HCT116 (cell line): ENCODE measurements around the gene PSMD2. TPM values are rescaled to one million over a fixed set of nuclear protein-coding genes. Genes with fewer than 3 reads are reported as not detected.

Experiments
- ATAC-seq: fragments of 200-7000 bp; cut with Tn5 transposase; 2 replicates; pipeline ENCODE4 v1.9.1; 2020; ENCODE audit warnings: mild to moderate bottlenecking, moderate library complexity
- Bru-seq: library from RNA; stranded (reverse); fragments of 400-500 nt; gene quantifications from one replicate; lab custom pipeline; 2021; lab: Mats Ljungman, UMichigan
- BruChase-seq, 2 experiments: library from RNA; stranded (reverse); fragments of 400-500 nt; gene quantifications; one replicate each; lab custom pipeline; 2021; lab: Mats Ljungman, UMichigan
- BruUV-seq: library from RNA; stranded (reverse); fragments of 400-500 nt; replicated peaks from 2 replicates; lab custom pipeline; 2021; lab: Mats Ljungman, UMichigan
- CTCF ChIA-PET: fragments of 300-600 bp; sonication (Branson Sonifier 250); formaldehyde crosslinking; loops from one replicate; lab custom pipeline; 2021; ENCODE audit warnings: antibody characterized with exemption; lab: Charles Lee
- POLR2A ChIA-PET: fragments of 300-600, 350-600 bp; sonication (Branson Sonifier 250); formaldehyde crosslinking; loops from one replicate; lab custom pipeline; 2021; ENCODE audit warnings: antibody characterized with exemption; lab: Charles Lee
- RAD21 ChIA-PET, 2 experiments: fragments of 300-600 bp; sonication (Branson Sonifier 250); formaldehyde crosslinking; loops; one replicate each; lab custom pipeline; 2023; ENCODE audit warnings: low total read pairs in 2 of 2; ENCODE audit not compliant: uncharacterized antibody in 2 of 2, unreplicated experiment in 2 of 2, low non-redundant PET in 1 of 2; lab: Charles Lee
- DNase-seq: peaks from one replicate; pipeline ENCODE4 v3.0.0-alpha.2; 2010; ENCODE audit warnings: low read depth, low spot score
- H2AFZ ChIP-seq: fragments of 200-600 bp; shearing (Covaris generic), sonication (generic); 2 replicates; pipeline ENCODE4 v1.6.1; 2017; ENCODE audit warnings: low read depth, mixed run types, mixed read lengths, antibody characterized with exemption, low read length; ENCODE audit not compliant: poor library complexity, severe bottlenecking
- H3K27ac ChIP-seq: 2 replicates; pipeline ENCODE4 v1.5.1; 2012; ENCODE audit warnings: low read depth, low read length
- H3K27me3 ChIP-seq: fragments of 200-600 bp; sonication (generic); 2 replicates; pipeline ENCODE4 v1.6.1; 2016; ENCODE audit warnings: mixed run types, low read length, mixed read lengths; ENCODE audit not compliant: insufficient read depth
- H3K36me3 ChIP-seq, 2 experiments: fragments of 200-500 bp in 1 of 2; fragments of 200-600 bp in 1 of 2; sonication (Bioruptor generic) in 1 of 2; sonication (generic) in 1 of 2; 2 replicates each; pipeline versions ENCODE4 v1.5.1 to v1.6.1; 2014 to 2016; ENCODE audit warnings: low read length in 2 of 2, inconsistent platforms in 1 of 2, mixed read lengths in 1 of 2, mixed run types in 1 of 2; ENCODE audit not compliant: insufficient read depth in 2 of 2, control insufficient read depth in 1 of 2
- H3K4me1 ChIP-seq, 2 experiments: fragments of 200-600 bp in 1 of 2; sonication (generic) in 1 of 2; 2 replicates each; pipeline versions ENCODE4 v1.5.1 to v1.6.1; 2012 to 2017; ENCODE audit warnings: low read length in 2 of 2, inconsistent platforms in 1 of 2, mild to moderate bottlenecking in 1 of 2, mixed read lengths in 1 of 2, mixed run types in 1 of 2, moderate library complexity in 1 of 2; ENCODE audit not compliant: insufficient read depth in 2 of 2, control insufficient read depth in 1 of 2
- H3K4me2 ChIP-seq: fragments of 200-600 bp; sonication (generic); 2 replicates; pipeline ENCODE4 v1.6.1; 2017; ENCODE audit warnings: mixed run types, low read length, mixed read lengths
- H3K4me3 ChIP-seq, 2 experiments: fragments of 200-600 bp in 1 of 2; sonication (generic) in 1 of 2; replicated peaks in 1 of 2; 2 replicates each; pipeline ENCODE4 v1.5.1; 2011 to 2016; ENCODE audit warnings: low read length in 2 of 2, control low read depth in 1 of 2, low read depth in 1 of 2, mild to moderate bottlenecking in 1 of 2, mixed read lengths in 1 of 2, mixed run types in 1 of 2
- H3K79me2 ChIP-seq: fragments of 200-600 bp; sonication (generic); 2 replicates; pipeline ENCODE4 v1.6.1; 2017; ENCODE audit warnings: mild to moderate bottlenecking, mixed run types, low read length, moderate library complexity, mixed read lengths; ENCODE audit not compliant: insufficient read depth
- H3K9ac ChIP-seq: fragments of 200-600 bp; sonication (generic); 2 replicates; pipeline ENCODE4 v1.6.1; 2016; ENCODE audit warnings: low read length, mixed read lengths
- H3K9me2 ChIP-seq: fragments of 200-600 bp; sonication (generic), shearing (Covaris generic); 2 replicates; pipeline ENCODE4 v1.6.1; 2017; ENCODE audit warnings: mixed run types, mild to moderate bottlenecking, moderate library complexity; ENCODE audit not compliant: insufficient read depth
- H3K9me3 ChIP-seq, 2 experiments: fragments of 200-500 bp in 1 of 2; fragments of 200-600 bp in 1 of 2; sonication (Bioruptor generic) in 1 of 2; sonication (generic) in 1 of 2; 2 replicates each; pipeline ENCODE4 v1.6.1; 2014 to 2017; ENCODE audit warnings: low read length in 2 of 2, mixed read lengths in 2 of 2, inconsistent platforms in 1 of 2, low read depth in 1 of 2, mild to moderate bottlenecking in 1 of 2, mixed run types in 1 of 2, moderate library complexity in 1 of 2; ENCODE audit not compliant: control insufficient read depth in 1 of 2, insufficient read depth in 1 of 2
- H4K20me1 ChIP-seq: fragments of 200-600 bp; sonication (generic), shearing (Covaris generic); 2 replicates; pipeline ENCODE4 v1.6.1; 2017; ENCODE audit warnings: mixed run types, mild to moderate bottlenecking, moderate library complexity; ENCODE audit not compliant: insufficient read depth
- CBX3 ChIP-seq: IDR thresholded peaks from 2 replicates; pipeline ENCODE4 v1.6.1; 2012; ENCODE audit warnings: low read depth
- CEBPB ChIP-seq: IDR thresholded peaks from 2 replicates; pipeline ENCODE4 v1.6.1; 2012; ENCODE audit warnings: low read depth
- CTCF ChIP-seq, 3 experiments: fragments of 200-600 bp in 1 of 3; sonication (generic) in 1 of 3; IDR thresholded peaks in 2 of 3; conservative IDR thresholded peaks in 1 of 3; 2 replicates each; pipeline ENCODE4 v1.5.1; 2012 to 2017; ENCODE audit warnings: low read depth in 2 of 3, low read length in 2 of 3, antibody characterized with exemption in 1 of 3, borderline replicate concordance in 1 of 3, control low read depth in 1 of 3, mild to moderate bottlenecking in 1 of 3, mixed read lengths in 1 of 3, mixed run types in 1 of 3, moderate library complexity in 1 of 3; ENCODE audit not compliant: insufficient read depth in 1 of 3
- EGR1 ChIP-seq: IDR thresholded peaks from 2 replicates; pipeline ENCODE4 v1.6.1; 2012; ENCODE audit warnings: low read depth
- EZH2 ChIP-seq: fragments of 200-600 bp; sonication (generic); IDR thresholded peaks from 2 replicates; pipeline ENCODE4 v1.6.1; 2017; ENCODE audit warnings: antibody characterized with exemption, mixed run types
- EZH2phosphoT487 ChIP-seq: fragments of 200-600 bp; IDR thresholded peaks from 2 replicates; pipeline ENCODE4 v1.6.1; 2018; ENCODE audit warnings: antibody characterized with exemption, borderline replicate concordance
- FOSL1 ChIP-seq: IDR thresholded peaks from 2 replicates; pipeline ENCODE4 v1.6.1; 2012; ENCODE audit warnings: low read depth
- JUND ChIP-seq: IDR thresholded peaks from 2 replicates; pipeline ENCODE4 v1.6.1; 2012
- MAX ChIP-seq: IDR thresholded peaks from 2 replicates; pipeline ENCODE4 v1.6.1; 2012
- POLR2A ChIP-seq: IDR thresholded peaks from 2 replicates; pipeline ENCODE4 v1.7.0; 2011; ENCODE audit warnings: borderline replicate concordance; ENCODE audit not compliant: insufficient read depth, insufficient read length; ENCODE audit errors: extremely low read depth
- POLR2AphosphoS5 ChIP-seq: IDR thresholded peaks from 2 replicates; pipeline ENCODE4 v1.6.1; 2011; ENCODE audit warnings: mild to moderate bottlenecking, low read depth, low read length, moderate library complexity
- REST ChIP-seq: IDR thresholded peaks from 2 replicates; pipeline ENCODE4 v1.6.1; 2012; ENCODE audit warnings: low read depth
- SIN3A ChIP-seq: IDR thresholded peaks from 2 replicates; pipeline ENCODE4 v1.6.1; 2012; ENCODE audit warnings: low read depth
- SP1 ChIP-seq: IDR thresholded peaks from 2 replicates; pipeline ENCODE4 v1.6.1; 2012; ENCODE audit warnings: low read depth
- TCF7L2 ChIP-seq: IDR thresholded peaks from 2 replicates; pipeline ENCODE4 v1.7.0; 2011; ENCODE audit warnings: borderline replicate concordance, inconsistent platforms; ENCODE audit not compliant: insufficient read depth, insufficient read length; ENCODE audit errors: extremely low read depth
- ZBTB33 ChIP-seq: IDR thresholded peaks from 2 replicates; pipeline ENCODE4 v1.6.1; 2011; ENCODE audit warnings: mild to moderate bottlenecking, low read length, moderate library complexity; ENCODE audit not compliant: insufficient replicate concordance; ENCODE audit errors: extremely low read depth
- ZFX ChIP-seq: fragments of 450-650 bp; IDR thresholded peaks from 2 replicates; pipeline ENCODE4 v1.6.1; 2017
- ZNF274 ChIP-seq: fragments of 200-500 bp; sonication (Bioruptor generic); IDR thresholded peaks from 2 replicates; pipeline ENCODE4 v1.6.1; 2014; ENCODE audit warnings: mild to moderate bottlenecking, low read depth, low read length, inconsistent platforms
- intact Hi-C: fragments of 100-400 bp; cut with micrococcal nuclease; formaldehyde crosslinking; loops from 2 replicates; pipeline ENCODE4 v1.10.0; 2022
- long read RNA-seq: library from polyadenylated mRNA; unstranded; transcript quantifications from one replicate; pipeline ENCODE4 v2.0.0, GENCODE V29; 2021; ENCODE audit not compliant: unreplicated experiment
- polyA plus RNA-seq: library from polyadenylated mRNA; unstranded; fragments of >200 nt; gene quantifications from 2 replicates; pipeline ENCODE4 v1.2.1, GENCODE V29; 2012; ENCODE audit warnings: missing spikeins
- total RNA-seq: library from RNA; stranded (reverse); gene quantifications from one replicate; pipeline ENCODE4 v1.2.1, GENCODE V29; 2021; ENCODE audit not compliant: unreplicated experiment

PSMD2 gene
- total RNA-seq: 402 TPM
- polyA plus RNA-seq: 346 and 369 TPM in 2 replicates
- Bru-seq, nascent RNA: percentile 86 among the genes with signal in this experiment
- percentile 98 among the genes with signal in this experiment for BruChase-seq, experiment 1, labeled RNA remaining after a 6-hour chase
- BruChase-seq, experiment 2, labeled RNA remaining after a 2-hour chase: percentile 95 among the genes with signal in this experiment
- long read RNA-seq, transcript PSMD2-201 (21 exons, 3,449 nt): major isoform, 1,262 of 1,676 reads
- long read RNA-seq, partial matches to known transcripts: 294 of 1,676 reads
- long read RNA-seq, other reads (novel, unspliced or antisense): 120 of 1,676 reads

- Histone ChIP-seq H3K9ac (peak within 1 kb of the TSS; percentile 91), H3K79me2 (peaks cover 47% of the 10 kb centered on the region), H3K36me3 (peaks cover 29 to 32% of the 10 kb centered on the region in 2 experiments), H2AFZ (peak within 1 kb of the TSS; percentile 46), H3K4me2 (peak within 1 kb of the TSS; percentile 91), H3K4me3 (peak within 1 kb of the TSS; percentile 72 to 84), H3K4me1 (peaks cover 4 to 14% of the 10 kb centered on the region in 2 experiments), H4K20me1 (no peaks in the 10 kb centered on the region), H3K27ac (peak within 1 kb of the TSS; percentile 77), H3K27me3 (no peaks in the 10 kb centered on the region), H3K9me2 (no peaks in the 10 kb centered on the region), H3K9me3 (no peaks in the 10 kb centered on the region)
- ChIA-PET RAD21 (no interaction called here), CTCF (no interaction called here), POLR2A (no interaction called here)
- intact Hi-C loops: no loop called here
- no TSS peak for BruUV-seq
- ATAC-seq: peak; percentile 93
- peak; percentile 89 for DNase-seq
- TF ChIP-seq ZNF274 (no peak), ZFX (peak; percentile 98), CBX3 (0 out of 2 replicates have a peak, but pooled peaks have one; percentile 5), TCF7L2 (no peak), JUND (no peak; the same call in 1 of the 2 replicates), POLR2AphosphoS5 (peak; percentile 80), POLR2A (peak; percentile 66), CTCF (IDR thresholded peaks at IDR 0.05 in 2 of 3, conservative IDR thresholded peaks at IDR 0.05 in 1 of 3; ENCODE audit: borderline replicate concordance in 1 of 3, insufficient read depth in 1 of 3, low read depth in 2 of 3, low read length in 2 of 3) (no peak), REST (no peak), SIN3A (peak; percentile 17; the same call in 1 of the 2 replicates), FOSL1 (no peak), SP1 (peak; percentile 57; the same call in 1 of the 2 replicates), ZBTB33 (peak; percentile 96), CEBPB (no peak), MAX (no peak), EZH2 (no peak), EZH2phosphoT487 (no peak), EGR1 (peak; percentile 55)
Observed at GRCh38 chr3:184298759-184299487, at the start of gene PSMD2. TSS of gene PSMD2 (plus strand) at chr3:184299241. CDS start at chr3:184299267, 26 bp downstream.
